Measurements from ENCODE around the gene DTNBP1. TPM values are rescaled to one million over a fixed set of nuclear protein-coding genes. Genes with fewer than 3 reads are reported as not detected.

DTNBP1 gene
- total RNA-seq, 1 experiment from 2014 or later, result 28.2 TPM

- intact Hi-C loops (cut with micrococcal nuclease; ENCODE audit: unreplicated experiment), result no loop called here
- Histone ChIP-seq H3K27ac (ENCODE audit: low read depth, low read length, poor library complexity, severe bottlenecking) (no peak overlapping the region), H3K36me3 (ENCODE audit: insufficient read depth, low read length, poor library complexity, severe bottlenecking) (no peaks in the 10 kb centered on the region), H3K4me3 (ENCODE audit: low read depth, low read length, poor library complexity, severe bottlenecking) (no peak overlapping the region), H3K4me1 (ENCODE audit: insufficient read depth, low read length, poor library complexity, severe bottlenecking) (peaks cover 62% of the 10 kb centered on the region), H3K9me3 (ENCODE audit: low read depth, low read length, poor library complexity, severe bottlenecking) (peaks cover 1% of the 10 kb centered on the region), H3K27me3 (replicated peaks; ENCODE audit: insufficient read depth, low read depth, low read length, poor library complexity) (no peaks in the 10 kb centered on the region)
- no peak for TF ChIP-seq EZH2 (IDR thresholded peaks at IDR 0.05; ENCODE audit: borderline replicate concordance, low read depth, low read length, poor library complexity, severe bottlenecking)
- TF ChIP-seq CTCF (conservative IDR thresholded peaks at IDR 0.05; ENCODE audit: low read depth, low read length), result no peak
- CTCF ChIA-PET, result no interaction called here
- BruUV-seq (replicated peaks), result no TSS peak
- POLR2A ChIA-PET (ENCODE audit: low non-redundant PET), result no interaction called here
- no peak for DNase-seq (ENCODE audit: low spot score)
These were observed 113.5 kb downstream of the DTNBP1 start for GRCh38 chr6:15549371-15549770.

DNA sequence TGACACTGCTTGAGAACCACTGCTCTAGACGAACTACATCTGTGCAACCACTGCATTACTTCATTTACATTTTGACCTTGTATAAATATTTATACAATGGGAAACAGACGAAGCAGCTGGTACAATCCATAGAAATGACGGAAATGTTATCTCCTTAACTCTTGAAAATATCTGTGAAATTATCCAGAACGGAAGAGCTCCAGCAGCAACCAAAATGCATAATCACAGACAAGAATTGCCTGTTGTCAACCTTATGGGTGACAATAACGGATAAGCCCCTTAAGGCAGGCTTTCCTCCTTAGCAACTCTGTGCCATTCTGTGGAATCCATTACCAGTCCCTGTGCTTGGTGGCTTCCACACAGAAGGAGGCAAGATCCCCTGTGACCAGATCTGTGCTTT, 115.4 kb downstream of the DTNBP1 start:
- H3K4me3 ChIP-seq (ENCODE audit: low read depth, low read length, poor library complexity, severe bottlenecking), result no peak overlapping the region
- ChIA-PET POLR2A (ENCODE audit: low non-redundant PET) (no interaction called here), CTCF (no interaction called here)
- no peaks in the 10 kb centered on the region for H3K27me3 ChIP-seq (replicated peaks; ENCODE audit: insufficient read depth, low read depth, low read length, poor library complexity)
- peaks cover 55% of the 10 kb centered on the region for H3K4me1 ChIP-seq (ENCODE audit: insufficient read depth, low read length, poor library complexity, severe bottlenecking)
- intact Hi-C loops (cut with micrococcal nuclease; ENCODE audit: unreplicated experiment), result no loop called here
- TF ChIP-seq EZH2 (IDR thresholded peaks at IDR 0.05; ENCODE audit: borderline replicate concordance, low read depth, low read length, poor library complexity, severe bottlenecking) (no peak), CTCF (conservative IDR thresholded peaks at IDR 0.05; ENCODE audit: low read depth, low read length) (no peak)
- peak; percentile 88 for DNase-seq (ENCODE audit: low spot score)
- BruUV-seq (replicated peaks), result no TSS peak
- no peaks in the 10 kb centered on the region for H3K36me3 ChIP-seq (ENCODE audit: insufficient read depth, low read length, poor library complexity, severe bottlenecking)
- peak overlapping the region; percentile 64 for H3K27ac ChIP-seq (ENCODE audit: low read depth, low read length, poor library complexity, severe bottlenecking)
- peaks cover 13% of the 10 kb centered on the region for H3K9me3 ChIP-seq (ENCODE audit: low read depth, low read length, poor library complexity, severe bottlenecking)

- peaks cover 46% of the 10 kb centered on the region for H3K4me1 ChIP-seq (ENCODE audit: insufficient read depth, low read length, poor library complexity, severe bottlenecking)
- BruUV-seq (replicated peaks), result no TSS peak
- H3K36me3 ChIP-seq (ENCODE audit: insufficient read depth, low read length, poor library complexity, severe bottlenecking), result no peaks in the 10 kb centered on the region
- no peaks in the 10 kb centered on the region for H3K27me3 ChIP-seq (replicated peaks; ENCODE audit: insufficient read depth, low read depth, low read length, poor library complexity)
- CTCF ChIA-PET, result no interaction called here
- intact Hi-C loops (cut with micrococcal nuclease; ENCODE audit: unreplicated experiment), result no loop called here
- H3K27ac ChIP-seq (ENCODE audit: low read depth, low read length, poor library complexity, severe bottlenecking), result peak overlapping the region; percentile 64
- H3K9me3 ChIP-seq (ENCODE audit: low read depth, low read length, poor library complexity, severe bottlenecking), result peaks cover 13% of the 10 kb centered on the region
- POLR2A ChIA-PET (ENCODE audit: low non-redundant PET), result no interaction called here
- H3K4me3 ChIP-seq (ENCODE audit: low read depth, low read length, poor library complexity, severe bottlenecking), result no peak overlapping the region
- TF ChIP-seq EZH2 (IDR thresholded peaks at IDR 0.05; ENCODE audit: borderline replicate concordance, low read depth, low read length, poor library complexity, severe bottlenecking) (no peak), CTCF (conservative IDR thresholded peaks at IDR 0.05; ENCODE audit: low read depth, low read length) (no peak)
- no peak for DNase-seq (ENCODE audit: low spot score)
These were observed 116.2 kb downstream of the DTNBP1 start for GRCh38 chr6:15546591-15546990.

Measured in A673 (cell line).